MM.1S (cell line): ENCODE measurements around the gene CCR5AS.
"Not testable (repeated sequence)": the region's sequence is repeated elsewhere in the genome, so short reads cannot be mapped to it uniquely, and the experiment has no call there.

ENCODE experiments used
- DNase-seq: peaks from one replicate; pipeline ENCODE4 v3.0.0-alpha.2; 2015
- H2AFZ ChIP-seq: fragments of 300-600 bp; sonication (generic); 2 replicates; pipeline ENCODE4 v1.6.0; 2016; ENCODE audit warnings: antibody characterized with exemption, low read length
- H3F3A ChIP-seq: fragments of 300-600 bp; sonication (generic); 2 replicates; pipeline ENCODE4 v1.6.1; 2016; ENCODE audit warnings: mild to moderate bottlenecking, antibody characterized with exemption, low read length, moderate library complexity, mixed read lengths; ENCODE audit not compliant: insufficient read depth
- H3K27ac ChIP-seq: fragments of 300-600 bp; sonication (generic); 2 replicates; pipeline ENCODE4 v1.5.1; 2016; ENCODE audit warnings: mild to moderate bottlenecking, low read length
- H3K27me3 ChIP-seq: fragments of 300-600 bp; sonication (generic); replicated peaks from 2 replicates; pipeline ENCODE4 v1.6.0; 2016; ENCODE audit warnings: low read length; ENCODE audit not compliant: insufficient read depth
- H3K36me3 ChIP-seq: fragments of 300-600 bp; sonication (generic); replicated peaks from 2 replicates; pipeline ENCODE4 v1.6.1; 2016; ENCODE audit warnings: mild to moderate bottlenecking, low read length, mixed read lengths; ENCODE audit not compliant: insufficient read depth
- H3K4me1 ChIP-seq: fragments of 300-600 bp; sonication (generic); 2 replicates; pipeline ENCODE4 v1.6.1; 2016; ENCODE audit warnings: low read length, mixed read lengths
- H3K4me2 ChIP-seq: fragments of 300-600 bp; sonication (generic); 2 replicates; pipeline ENCODE4 v1.6.0; 2016; ENCODE audit warnings: low read depth, low read length
- H3K4me3 ChIP-seq: fragments of 300-600 bp; sonication (generic); 2 replicates; pipeline ENCODE4 v1.5.1; 2016; ENCODE audit warnings: low read length, mixed read lengths
- H3K79me2 ChIP-seq: fragments of 300-600 bp; sonication (generic); 2 replicates; pipeline ENCODE4 v1.6.1; 2016; ENCODE audit warnings: mixed run types, low read length, mixed read lengths
- H3K9ac ChIP-seq: fragments of 300-600 bp; sonication (generic); 2 replicates; pipeline ENCODE4 v1.6.1; 2016; ENCODE audit warnings: low read length, mixed read lengths
- H3K9me2 ChIP-seq: fragments of 300-600 bp; sonication (generic); replicated peaks from 2 replicates; pipeline ENCODE4 v1.6.1; 2016; ENCODE audit warnings: mild to moderate bottlenecking, low read length, mixed read lengths; ENCODE audit not compliant: insufficient read depth
- H3K9me3 ChIP-seq: fragments of 300-600 bp; sonication (generic); replicated peaks from 2 replicates; pipeline ENCODE4 v1.6.1; 2016; ENCODE audit warnings: mild to moderate bottlenecking, low read length, mixed read lengths; ENCODE audit not compliant: insufficient read depth
- H4K20me1 ChIP-seq: fragments of 300-600 bp; sonication (generic); 2 replicates; pipeline ENCODE4 v1.6.1; 2016; ENCODE audit warnings: mild to moderate bottlenecking, low read length, moderate library complexity, mixed read lengths; ENCODE audit not compliant: insufficient read depth
- CTCF ChIP-seq: fragments of 300-600 bp; sonication (generic); IDR thresholded peaks from 2 replicates; pipeline ENCODE4 v1.5.1; 2016; ENCODE audit warnings: antibody characterized with exemption, low read length, mixed read lengths
- EZH2 ChIP-seq: fragments of 300-600 bp; sonication (generic); optimal IDR thresholded peaks from 2 replicates; pipeline ENCODE3; 2017; ENCODE audit warnings: low read depth, mild to moderate bottlenecking, antibody characterized with exemption, low read length, mixed read lengths
- EZH2phosphoT487 ChIP-seq: fragments of 300-600 bp; sonication (generic); IDR thresholded peaks from 2 replicates; pipeline ENCODE4 v1.6.1; 2018; ENCODE audit warnings: antibody characterized with exemption, low read length

Gene CCR5AS

DNA sequence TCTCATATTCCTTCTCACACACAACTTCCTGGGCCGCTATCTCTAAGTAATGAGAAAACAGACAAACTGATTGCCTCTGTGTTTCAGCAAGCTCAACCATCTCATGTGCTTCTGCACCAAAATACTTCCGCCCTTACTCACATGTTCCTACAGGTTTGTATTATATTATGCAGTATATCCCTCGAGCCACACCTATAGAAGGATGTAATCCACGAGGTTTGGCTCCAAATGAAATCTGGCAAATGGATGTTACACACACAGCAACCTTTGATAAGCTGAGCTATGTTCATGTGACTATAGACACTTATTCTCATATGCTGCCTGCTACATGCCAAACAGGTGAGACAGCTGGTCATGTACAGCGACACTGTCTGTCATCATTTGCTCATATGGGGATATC is 22.8 kb upstream of the CCR5AS start:
- H3K4me2 ChIP-seq: no peak overlapping the region
- TF ChIP-seq CTCF (no peak), EZH2 (no peak), EZH2phosphoT487 (no peak)

DNA sequence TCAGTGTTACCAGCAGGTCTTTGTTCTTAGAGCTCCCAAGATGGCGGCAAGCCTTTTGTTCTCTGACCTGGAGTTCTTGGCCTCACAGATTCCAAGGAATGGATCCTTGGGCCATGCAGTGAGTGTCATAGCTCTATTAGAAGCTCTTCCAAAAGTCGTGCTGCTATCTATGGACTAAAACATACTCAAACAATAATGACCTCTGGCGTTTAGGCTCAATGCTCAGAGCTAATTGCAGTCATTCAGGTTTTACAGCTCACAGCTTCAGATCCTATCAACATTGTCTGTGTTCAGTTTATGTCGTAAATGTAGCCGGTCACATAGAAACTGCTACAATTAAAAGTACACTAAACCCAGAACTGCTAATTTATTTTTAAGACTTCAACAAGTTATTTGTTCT is 22.4 kb upstream of the CCR5AS start:
- TF ChIP-seq EZH2: no peak
- Histone ChIP-seq H3K9ac (no peak overlapping the region), H4K20me1 (no peaks in the 10 kb centered on the region), H3K79me2 (no peaks in the 10 kb centered on the region), H3K27ac (no peak overlapping the region), H3K4me3 (no peak overlapping the region), H2AFZ (no peak overlapping the region), H3K9me3 (no peaks in the 10 kb centered on the region), H3K4me1 (no peaks in the 10 kb centered on the region), H3K4me2 (no peak overlapping the region), H3F3A (no peaks in the 10 kb centered on the region), H3K27me3 (no peaks in the 10 kb centered on the region), H3K36me3 (no peaks in the 10 kb centered on the region), H3K9me2 (no peaks in the 10 kb centered on the region)
- no peak for DNase-seq

More for the DNA sequence above, 22.8 kb upstream of the CCR5AS start:
- H3F3A ChIP-seq: no peaks in the 10 kb centered on the region
- no peaks in the 10 kb centered on the region for H3K36me3 ChIP-seq
- H3K4me1 ChIP-seq: no peaks in the 10 kb centered on the region
- no peaks in the 10 kb centered on the region for H3K9me3 ChIP-seq
- no peak overlapping the region for H3K27ac ChIP-seq
- H3K79me2 ChIP-seq: no peaks in the 10 kb centered on the region
- no peak overlapping the region for H2AFZ ChIP-seq
- DNase-seq: no peak
- no peak overlapping the region for H3K9ac ChIP-seq
- no peaks in the 10 kb centered on the region for H4K20me1 ChIP-seq
- no peak overlapping the region for H3K4me3 ChIP-seq
- no peaks in the 10 kb centered on the region for H3K27me3 ChIP-seq
- no peaks in the 10 kb centered on the region for H3K9me2 ChIP-seq

- H3K4me3 ChIP-seq: no peak overlapping the region
- H3F3A ChIP-seq: no peaks in the 10 kb centered on the region
- H4K20me1 ChIP-seq: no peaks in the 10 kb centered on the region
- no peak overlapping the region for H3K4me2 ChIP-seq
- TF ChIP-seq EZH2phosphoT487 (no peak), EZH2 (no peak)
- no peaks in the 10 kb centered on the region for H3K9me2 ChIP-seq
- no peak for DNase-seq
- no peak overlapping the region for H3K27ac ChIP-seq
- no peaks in the 10 kb centered on the region for H3K4me1 ChIP-seq
- no peaks in the 10 kb centered on the region for H3K9me3 ChIP-seq
- no peak overlapping the region for H2AFZ ChIP-seq
- H3K27me3 ChIP-seq: no peaks in the 10 kb centered on the region
- H3K36me3 ChIP-seq: no peaks in the 10 kb centered on the region
- H3K79me2 ChIP-seq: no peaks in the 10 kb centered on the region
- no peak overlapping the region for H3K9ac ChIP-seq
These were observed 21.3 kb upstream of the CCR5AS start for GRCh38 chr3:46427916-46428833.

GRCh38 chr3:46427404-46427803 is 20.5 kb upstream of the CCR5AS start:
- H3K9ac ChIP-seq, H3K4me3 ChIP-seq, H3K36me3 ChIP-seq, H2AFZ ChIP-seq, DNase-seq, H3K27me3 ChIP-seq, H3K9me2 ChIP-seq, H3K9me3 ChIP-seq, H3K4me2 ChIP-seq, H3K4me1 ChIP-seq, H3F3A ChIP-seq, H4K20me1 ChIP-seq, H3K79me2 ChIP-seq, H3K27ac ChIP-seq: not testable (repeated sequence)
- TF ChIP-seq CTCF: peak; percentile 28

DNA sequence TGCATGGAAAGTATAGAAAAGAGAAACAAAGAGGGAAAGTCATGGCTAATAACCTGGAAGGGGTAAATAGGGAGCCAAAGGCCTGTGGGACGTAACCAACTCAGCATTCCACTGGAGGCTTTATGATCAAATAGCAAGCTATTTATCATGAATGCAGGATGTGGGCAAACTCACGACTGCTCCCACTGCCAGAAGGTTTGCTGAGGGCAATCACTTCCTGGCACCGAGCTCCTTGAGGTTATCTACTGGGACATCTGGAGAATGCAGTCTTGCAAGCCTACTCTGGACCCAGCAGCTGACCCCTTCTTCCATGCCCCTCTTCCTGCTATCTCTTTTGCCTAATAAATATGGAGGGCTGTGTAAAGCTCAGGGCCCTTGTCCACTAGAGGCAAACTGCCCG is 19.6 kb upstream of the CCR5AS start:
- not testable (repeated sequence) for H3K9me2 ChIP-seq, H3K9me3 ChIP-seq, DNase-seq, H3K4me3 ChIP-seq, H4K20me1 ChIP-seq, H3K27me3 ChIP-seq, H2AFZ ChIP-seq, H3K4me2 ChIP-seq, H3K27ac ChIP-seq, H3F3A ChIP-seq, H3K79me2 ChIP-seq, H3K4me1 ChIP-seq, H3K36me3 ChIP-seq, H3K9ac ChIP-seq
